ENCODE data around the gene SNED1. TPM values are rescaled to one million over a fixed set of nuclear protein-coding genes. Genes with fewer than 3 reads are reported as not detected.

The SNED1 gene
- total RNA-seq, 4 donors from 2014 or later, result 9.0 to 18.4 (median 17.1) TPM

DNA sequence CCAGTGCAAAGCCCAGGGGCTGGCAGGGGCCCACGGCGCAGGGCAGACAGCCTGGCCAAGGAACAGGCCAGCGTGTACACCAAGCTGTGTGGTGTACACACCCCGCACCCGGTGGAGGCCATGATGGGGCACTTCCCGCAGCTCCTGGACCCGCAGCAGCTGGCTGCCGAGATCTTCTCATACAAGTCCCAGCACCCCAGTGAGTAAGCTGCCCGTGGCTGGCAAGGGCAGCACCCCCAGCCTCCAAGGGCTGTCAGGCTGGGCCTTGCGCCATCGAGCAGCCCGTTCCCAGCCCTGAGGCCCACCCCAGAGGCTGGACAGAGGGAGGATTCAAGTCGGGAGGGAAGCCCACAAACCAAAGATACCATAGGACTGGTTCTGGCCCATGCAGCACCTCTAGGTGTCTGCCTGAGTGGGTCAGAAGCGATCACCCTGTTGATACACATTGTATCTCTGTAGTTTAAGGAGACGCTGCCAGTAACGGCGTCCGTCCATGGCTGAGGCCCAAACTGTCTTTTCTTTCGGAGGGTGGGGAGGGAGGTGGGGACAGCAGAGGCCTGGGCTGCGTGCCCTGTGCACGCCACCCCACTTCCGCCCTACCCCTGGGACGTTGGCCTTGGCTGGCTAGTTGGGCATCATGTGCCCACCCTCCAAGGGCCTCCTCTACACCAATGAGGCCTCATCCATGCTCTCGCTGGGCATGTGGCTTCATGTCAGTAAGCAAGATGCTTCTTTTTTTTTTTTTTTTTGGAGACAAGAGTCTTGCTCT lies 120.5 kb downstream of the SNED1 start:
- TF ChIP-seq POLR2A (IDR thresholded peaks at IDR 0.05), result no peak
- TF ChIP-seq, protein P1, sequence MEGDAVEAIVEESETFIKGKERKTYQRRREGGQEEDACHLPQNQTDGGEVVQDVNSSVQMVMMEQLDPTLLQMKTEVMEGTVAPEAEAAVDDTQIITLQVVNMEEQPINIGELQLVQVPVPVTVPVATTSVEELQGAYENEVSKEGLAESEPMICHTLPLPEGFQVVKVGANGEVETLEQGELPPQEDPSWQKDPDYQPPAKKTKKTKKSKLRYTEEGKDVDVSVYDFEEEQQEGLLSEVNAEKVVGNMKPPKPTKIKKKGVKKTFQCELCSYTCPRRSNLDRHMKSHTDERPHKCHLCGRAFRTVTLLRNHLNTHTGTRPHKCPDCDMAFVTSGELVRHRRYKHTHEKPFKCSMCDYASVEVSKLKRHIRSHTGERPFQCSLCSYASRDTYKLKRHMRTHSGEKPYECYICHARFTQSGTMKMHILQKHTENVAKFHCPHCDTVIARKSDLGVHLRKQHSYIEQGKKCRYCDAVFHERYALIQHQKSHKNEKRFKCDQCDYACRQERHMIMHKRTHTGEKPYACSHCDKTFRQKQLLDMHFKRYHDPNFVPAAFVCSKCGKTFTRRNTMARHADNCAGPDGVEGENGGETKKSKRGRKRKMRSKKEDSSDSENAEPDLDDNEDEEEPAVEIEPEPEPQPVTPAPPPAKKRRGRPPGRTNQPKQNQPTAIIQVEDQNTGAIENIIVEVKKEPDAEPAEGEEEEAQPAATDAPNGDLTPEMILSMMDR (IDR thresholded peaks at IDR 0.05), result no peak
- no peak overlapping the region for H3K4me3 ChIP-seq (ENCODE audit: low read depth, poor library complexity, severe bottlenecking)
- intact Hi-C loops (cut with DNase I; ENCODE audit: low total_unique reads), result no loop called here
- WGBS, 2 donors, result 90 to 92% methylated on average over 20 to 24 of the region's 24 CpGs
- DNase-seq (ENCODE audit: low spot score in 2 of 2), result no peak

DNA sequence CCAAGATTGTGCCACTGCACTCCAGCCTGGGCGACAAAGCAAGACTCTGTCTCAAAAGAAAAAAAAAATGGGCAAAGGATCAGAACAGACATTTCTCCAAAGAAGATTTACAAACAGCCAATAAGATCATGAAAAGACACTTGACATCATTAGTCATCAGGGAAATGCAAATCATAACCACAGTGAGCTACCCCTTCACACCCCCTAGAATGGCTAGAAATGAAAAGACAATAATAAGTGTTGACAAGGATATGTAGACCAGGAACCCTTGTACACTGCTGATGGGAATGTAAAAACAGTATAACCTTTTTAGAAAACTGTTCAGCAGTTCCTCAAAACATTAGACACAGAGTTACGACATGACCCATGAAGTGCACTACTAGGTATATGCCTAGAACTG lies 122.0 kb downstream of the SNED1 start:
- WGBS, 2 donors, result 96 to 100% methylated on average over 2 of the region's 2 CpGs
- intact Hi-C loops (cut with DNase I; ENCODE audit: low total_unique reads), result no loop called here
- no peak overlapping the region for H3K4me3 ChIP-seq (ENCODE audit: low read depth, poor library complexity, severe bottlenecking)
- TF ChIP-seq, protein P1 (IDR thresholded peaks at IDR 0.05), result no peak
- no peak for TF ChIP-seq POLR2A (IDR thresholded peaks at IDR 0.05)
- DNase-seq (ENCODE audit: low spot score in 2 of 2), result no peak

DNA sequence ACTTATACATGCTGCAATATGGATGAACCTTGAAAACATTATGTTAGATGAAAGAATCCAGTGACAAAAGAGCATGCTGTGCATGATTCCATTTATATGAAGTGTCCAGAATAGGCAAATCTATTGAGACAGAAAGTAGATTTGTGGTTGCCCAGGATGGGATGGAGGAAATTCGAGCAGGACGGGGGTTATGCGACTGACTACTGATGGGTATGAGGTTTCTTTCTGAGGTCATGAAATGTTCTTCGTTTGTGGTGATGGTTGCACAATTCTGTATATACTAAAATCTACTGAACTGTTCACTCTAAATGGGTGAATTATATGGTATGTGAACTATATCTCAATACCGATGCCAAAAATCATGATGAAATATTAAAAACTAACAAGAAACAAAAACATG lies 122.6 kb downstream of the SNED1 start:
- no peak for TF ChIP-seq POLR2A (IDR thresholded peaks at IDR 0.05)
- TF ChIP-seq, protein P1 (IDR thresholded peaks at IDR 0.05), result no peak
- no peak for DNase-seq (ENCODE audit: low spot score in 2 of 2)
- no peak overlapping the region for H3K4me3 ChIP-seq (ENCODE audit: low read depth, poor library complexity, severe bottlenecking)
- WGBS, 2 donors, result 91 to 96% methylated on average over 5 of the region's 5 CpGs
- intact Hi-C loops (cut with DNase I; ENCODE audit: low total_unique reads), result no loop called here

DNA sequence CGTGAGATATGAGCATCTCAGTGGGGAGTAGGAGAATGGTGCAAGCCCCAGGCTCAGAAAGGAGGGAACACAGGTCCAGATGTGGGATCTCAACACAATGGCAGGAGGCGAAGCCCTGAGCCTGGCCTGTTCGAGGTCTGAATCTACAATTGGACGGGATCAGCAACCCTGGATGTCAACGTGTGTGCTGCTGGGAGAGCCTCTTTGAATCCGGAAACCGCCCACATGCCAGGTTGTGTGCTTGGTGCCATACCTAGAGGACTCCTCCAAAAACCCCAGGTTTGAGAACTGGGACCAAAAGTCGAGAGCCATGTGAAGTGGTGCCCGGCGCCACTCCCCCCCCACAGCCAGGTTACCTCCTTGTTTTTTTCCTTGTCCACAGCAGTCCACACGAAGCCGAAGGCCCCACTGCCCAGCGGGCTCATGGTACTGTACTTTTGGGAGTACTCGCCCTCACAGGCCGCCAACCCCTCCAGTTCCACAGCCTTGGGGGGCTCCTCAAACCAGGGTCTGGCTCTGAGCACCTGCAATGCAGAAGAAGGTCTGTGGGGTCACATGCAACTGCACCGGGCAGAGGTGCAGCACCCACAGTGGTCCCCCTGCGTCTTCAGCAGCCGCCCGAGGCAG lies 124.1 kb downstream of the SNED1 start:
- no peak for TF ChIP-seq POLR2A (IDR thresholded peaks at IDR 0.05)
- TF ChIP-seq, protein P1 (IDR thresholded peaks at IDR 0.05), result no peak
- no peak for DNase-seq (ENCODE audit: low spot score in 2 of 2)
- intact Hi-C loops (cut with DNase I; ENCODE audit: low total_unique reads), result no loop called here
- no peak overlapping the region for H3K4me3 ChIP-seq (ENCODE audit: low read depth, poor library complexity, severe bottlenecking)
- 96 to 97% methylated on average over 18 to 19 of the region's 19 CpGs for WGBS, 2 donors

DNA sequence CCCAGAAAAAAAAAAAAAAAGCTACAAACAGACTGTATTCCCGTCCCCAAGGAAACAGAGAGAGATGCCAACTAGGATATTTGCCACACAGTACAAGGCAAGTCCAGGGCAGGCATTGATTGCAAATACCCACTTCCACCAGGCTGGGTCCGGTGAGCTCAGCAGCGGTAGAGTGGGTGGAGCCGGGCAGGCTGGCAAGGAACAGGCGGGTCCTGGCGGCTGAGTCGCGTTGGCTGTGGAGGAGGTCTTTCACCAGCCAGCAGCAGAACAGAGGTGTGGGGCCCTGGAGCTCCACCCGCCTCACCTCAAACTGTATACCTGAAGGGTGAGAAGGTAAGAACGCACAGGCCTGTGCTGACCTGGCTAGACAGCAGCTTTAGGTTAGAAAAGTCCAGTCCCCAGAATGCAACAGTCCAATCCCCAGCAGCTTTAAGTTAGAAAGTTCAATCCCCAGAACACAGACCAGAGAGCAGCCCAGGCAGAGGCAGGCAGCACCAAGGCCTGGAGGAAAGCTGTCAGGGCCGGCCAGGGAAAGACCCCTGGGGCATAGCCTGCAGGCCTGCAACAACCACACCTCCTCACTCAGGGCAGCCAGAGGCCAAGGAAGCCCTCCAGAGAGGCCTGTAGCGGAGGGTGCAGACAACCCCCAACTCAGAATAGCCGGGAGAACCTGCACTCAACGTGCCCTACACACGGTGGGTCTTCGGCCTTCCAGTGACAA lies 125.6 kb downstream of the SNED1 start:
- 60 to 68% methylated on average over 16 of the region's 16 CpGs for WGBS, 2 donors
- intact Hi-C loops (cut with DNase I; ENCODE audit: low total_unique reads), result no loop called here
- no peak overlapping the region for H3K4me3 ChIP-seq (ENCODE audit: low read depth, poor library complexity, severe bottlenecking)
- peak in 1 of 2 donors; percentile 26 for DNase-seq (ENCODE audit: low spot score in 2 of 2)
- no peak for TF ChIP-seq POLR2A (IDR thresholded peaks at IDR 0.05)
- TF ChIP-seq, protein P1 (IDR thresholded peaks at IDR 0.05), result no peak

All from lower leg skin (tissue), 4 donors.